GM10248 (cell line): ENCODE measurements around the gene CGN.

Experiments used
- CTCF ChIA-PET: fragments of 300-600 bp; sonication (Branson Sonifier 250); formaldehyde crosslinking; extraction: SDS; loops from one replicate; lab custom pipeline; 2021; ENCODE audit warnings: antibody characterized with exemption; lab: Yijun Ruan, JAX
- POLR2A ChIA-PET: fragments of 350-650 bp; sonication (Branson Sonifier 250); formaldehyde crosslinking; extraction: SDS; loops from one replicate; lab custom pipeline; 2020; ENCODE audit warnings: antibody characterized with exemption; lab: Yijun Ruan, JAX
- DNase-seq: peaks from one replicate; pipeline ENCODE4 v3.0.0; 2012; ENCODE audit errors: extremely low spot score
- TF ChIP-seq, protein P1 (sequence below): IDR thresholded peaks from 2 replicates; pipeline ENCODE4 v1.5.1; 2012; ENCODE audit warnings: mild to moderate bottlenecking, low read depth; ENCODE audit errors: extremely low read depth, missing control alignments, control extremely low read depth

The CGN gene

DNA sequence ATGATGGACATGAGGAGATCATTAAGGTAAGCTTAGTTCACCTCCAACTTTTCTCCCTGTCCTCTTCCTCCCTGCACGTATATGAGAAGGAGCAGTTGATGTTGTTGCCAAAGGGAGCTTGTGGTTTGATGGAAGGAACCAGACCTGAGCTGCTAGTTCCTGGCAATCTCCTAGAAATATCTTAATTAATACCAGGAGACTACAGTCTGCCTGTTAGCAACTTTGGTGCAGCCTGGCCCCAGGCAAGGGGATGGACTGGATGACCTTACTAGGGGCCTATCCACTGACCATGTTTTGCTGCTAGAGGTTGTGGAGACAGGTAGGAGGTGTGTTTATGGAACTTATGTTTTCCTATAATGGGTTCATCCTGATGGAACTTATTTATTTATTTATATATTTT is 51.5 kb downstream of the CGN start:
- ChIA-PET POLR2A (no interaction called here), CTCF (interaction anchor here (2.4 kb wide), 1 partner anchor 13 kb away, joined by 6 read pairs; no protein-coding TSS in a partner anchor)
- DNase-seq, result no peak
- TF ChIP-seq, protein P1, sequence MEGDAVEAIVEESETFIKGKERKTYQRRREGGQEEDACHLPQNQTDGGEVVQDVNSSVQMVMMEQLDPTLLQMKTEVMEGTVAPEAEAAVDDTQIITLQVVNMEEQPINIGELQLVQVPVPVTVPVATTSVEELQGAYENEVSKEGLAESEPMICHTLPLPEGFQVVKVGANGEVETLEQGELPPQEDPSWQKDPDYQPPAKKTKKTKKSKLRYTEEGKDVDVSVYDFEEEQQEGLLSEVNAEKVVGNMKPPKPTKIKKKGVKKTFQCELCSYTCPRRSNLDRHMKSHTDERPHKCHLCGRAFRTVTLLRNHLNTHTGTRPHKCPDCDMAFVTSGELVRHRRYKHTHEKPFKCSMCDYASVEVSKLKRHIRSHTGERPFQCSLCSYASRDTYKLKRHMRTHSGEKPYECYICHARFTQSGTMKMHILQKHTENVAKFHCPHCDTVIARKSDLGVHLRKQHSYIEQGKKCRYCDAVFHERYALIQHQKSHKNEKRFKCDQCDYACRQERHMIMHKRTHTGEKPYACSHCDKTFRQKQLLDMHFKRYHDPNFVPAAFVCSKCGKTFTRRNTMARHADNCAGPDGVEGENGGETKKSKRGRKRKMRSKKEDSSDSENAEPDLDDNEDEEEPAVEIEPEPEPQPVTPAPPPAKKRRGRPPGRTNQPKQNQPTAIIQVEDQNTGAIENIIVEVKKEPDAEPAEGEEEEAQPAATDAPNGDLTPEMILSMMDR, result no peak

- ChIA-PET POLR2A (no interaction called here), CTCF (interaction anchor here (1.0 to 2.4 kb wide), 2 partner anchors 11 to 14 kb away, joined by 3 to 6 read pairs; no protein-coding TSS in a partner anchor)
- TF ChIP-seq, protein P1, result no peak
- no peak for DNase-seq
Measured at GRCh38 chr1:151563376-151563775, 52.2 kb downstream of the CGN start.

GRCh38 chr1:151565502-151566189 is 54.5 kb downstream of the CGN start:
- DNase-seq, result no peak
- TF ChIP-seq, protein P1, result no peak
- ChIA-PET POLR2A (no interaction called here), CTCF (interaction anchor here (0.8 to 1.9 kb wide), 5 partner anchors 10 to 36 kb away, joined by 3 to 6 read pairs (median 4); no protein-coding TSS in a partner anchor)

DNA sequence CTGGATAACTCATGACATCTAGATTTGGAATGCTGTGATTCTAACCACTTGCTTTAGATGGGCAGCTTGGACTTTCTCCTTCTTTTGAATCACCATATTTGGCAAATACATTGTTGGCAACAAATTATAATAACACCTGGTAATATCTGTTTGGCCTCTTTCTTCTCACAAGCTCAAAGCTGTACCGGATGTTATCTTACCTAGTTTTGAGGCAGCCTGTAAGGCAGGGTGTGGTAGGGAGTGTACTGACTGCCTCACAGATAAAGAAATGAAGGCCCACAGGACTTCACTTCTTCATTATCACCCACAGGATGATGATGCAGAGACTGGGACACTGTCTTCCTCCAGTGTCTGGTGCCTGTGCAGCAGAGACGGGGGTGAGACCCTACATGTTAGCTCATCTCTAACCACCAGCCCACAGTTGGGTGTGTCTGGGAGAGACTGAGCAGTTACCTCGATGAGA is 57.5 kb downstream of the CGN start:
- DNase-seq, result no peak
- CTCF ChIA-PET, result no interaction called here
- POLR2A ChIA-PET, result no interaction called here
- TF ChIP-seq, protein P1, result no peak

- POLR2A ChIA-PET, result no interaction called here
- TF ChIP-seq, protein P1, result no peak
- CTCF ChIA-PET, result no interaction called here
- DNase-seq, result no peak
Measured at GRCh38 chr1:151570819-151571218, 59.6 kb downstream of the CGN start.

GRCh38 chr1:151574575-151575529 is 63.7 kb downstream of the CGN start:
- ChIA-PET POLR2A (no interaction called here), CTCF (interaction anchor here (1.5 to 2.9 kb wide), 3 partner anchors 9 to 18 kb away, joined by 3 to 8 read pairs (median 5); no protein-coding TSS in a partner anchor)
- TF ChIP-seq, protein P1, result no peak
- DNase-seq, result no peak
